Measurements from ENCODE around the gene GPR17.

GRCh38 chr2:127685410-127686080 is 39.6 kb downstream of the GPR17 start:
- TF ChIP-seq CTCF (IDR thresholded peaks at IDR 0.05) (no peak), POLR2A (IDR thresholded peaks at IDR 0.05) (no peak)

All from esophagus squamous epithelium (tissue), 4 donors.